Epithelial cell of proximal tubule (primary cell): ENCODE measurements around the gene NOX4. TPM values are rescaled to one million over a fixed set of nuclear protein-coding genes. Genes with fewer than 3 reads are reported as not detected.

Experiments used
- DNase-seq: peaks from one replicate; pipeline ENCODE4 v3.0.0-alpha.2; 2011; ENCODE audit warnings: low read depth
- H3K4me3 ChIP-seq: 2 replicates; pipeline ENCODE4 v1.5.1; 2011; ENCODE audit warnings: low read depth, mild to moderate bottlenecking, low read length
- total RNA-seq: library from RNA; depleted of rRNA; stranded (reverse); fragments of >200 nt; gene quantifications from 2 replicates; pipeline ENCODE4 v1.2.3, GENCODE V29; 2015
- TF ChIP-seq, protein P1 (sequence below): conservative IDR thresholded peaks from 2 replicates; pipeline ENCODE4 v1.5.1; 2012; ENCODE audit warnings: low read depth, mild to moderate bottlenecking, low read length

Gene NOX4
- total RNA-seq, 1 donor from 2014 or later = 11.6 TPM

DNA sequence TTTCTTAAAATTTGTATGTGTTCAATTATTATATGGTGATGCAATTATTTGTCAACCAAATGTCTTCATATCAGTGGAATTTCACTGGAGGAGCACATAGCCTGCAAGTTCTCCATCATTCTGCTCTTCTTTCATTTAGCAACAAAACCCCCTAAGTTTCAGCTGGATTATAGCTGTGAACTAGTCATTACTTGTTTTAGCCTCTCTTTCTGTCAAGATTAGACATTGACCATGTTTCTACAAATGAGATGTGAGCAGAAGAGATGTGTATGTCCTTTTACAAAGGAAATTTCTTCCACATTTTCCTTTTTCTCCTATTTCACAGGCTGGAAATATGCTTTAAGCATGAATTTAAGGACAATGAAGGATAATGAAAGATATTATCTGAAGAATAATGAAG, 9.2 kb upstream of the NOX4 start:
- no peak overlapping the region for H3K4me3 ChIP-seq
- DNase-seq = no peak
- TF ChIP-seq, protein P1, sequence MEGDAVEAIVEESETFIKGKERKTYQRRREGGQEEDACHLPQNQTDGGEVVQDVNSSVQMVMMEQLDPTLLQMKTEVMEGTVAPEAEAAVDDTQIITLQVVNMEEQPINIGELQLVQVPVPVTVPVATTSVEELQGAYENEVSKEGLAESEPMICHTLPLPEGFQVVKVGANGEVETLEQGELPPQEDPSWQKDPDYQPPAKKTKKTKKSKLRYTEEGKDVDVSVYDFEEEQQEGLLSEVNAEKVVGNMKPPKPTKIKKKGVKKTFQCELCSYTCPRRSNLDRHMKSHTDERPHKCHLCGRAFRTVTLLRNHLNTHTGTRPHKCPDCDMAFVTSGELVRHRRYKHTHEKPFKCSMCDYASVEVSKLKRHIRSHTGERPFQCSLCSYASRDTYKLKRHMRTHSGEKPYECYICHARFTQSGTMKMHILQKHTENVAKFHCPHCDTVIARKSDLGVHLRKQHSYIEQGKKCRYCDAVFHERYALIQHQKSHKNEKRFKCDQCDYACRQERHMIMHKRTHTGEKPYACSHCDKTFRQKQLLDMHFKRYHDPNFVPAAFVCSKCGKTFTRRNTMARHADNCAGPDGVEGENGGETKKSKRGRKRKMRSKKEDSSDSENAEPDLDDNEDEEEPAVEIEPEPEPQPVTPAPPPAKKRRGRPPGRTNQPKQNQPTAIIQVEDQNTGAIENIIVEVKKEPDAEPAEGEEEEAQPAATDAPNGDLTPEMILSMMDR = no peak

DNA sequence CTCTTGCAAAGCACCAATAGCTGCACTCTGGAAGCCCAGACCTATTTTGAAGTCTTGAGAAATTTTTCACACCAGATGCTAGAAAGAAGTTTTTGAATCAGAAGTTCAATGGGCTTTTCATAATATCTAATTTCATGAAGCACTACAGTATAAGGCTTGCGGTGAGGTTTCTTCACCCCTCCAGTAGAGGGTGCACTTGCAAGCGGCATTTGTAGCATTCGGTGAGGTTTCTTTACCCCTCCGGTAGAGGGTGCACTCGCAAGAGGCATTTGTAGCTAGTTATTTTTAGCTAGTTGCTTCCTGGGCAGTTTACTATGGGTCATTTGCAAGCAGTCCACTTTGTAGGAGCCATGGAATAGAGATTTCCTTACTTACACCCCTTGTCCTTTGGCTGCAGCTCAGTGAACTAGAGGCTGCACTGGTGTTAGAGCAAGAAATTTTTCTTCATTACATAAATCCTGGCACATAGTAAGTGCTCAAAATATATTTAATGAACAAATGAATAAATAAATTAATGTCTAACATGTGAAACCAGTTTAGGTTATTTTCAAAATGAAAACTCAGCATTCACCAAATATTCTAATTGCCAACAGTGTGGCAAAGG, 7.8 kb upstream of the NOX4 start:
- H3K4me3 ChIP-seq = no peak overlapping the region
- TF ChIP-seq, protein P1 = peak; percentile 47
- DNase-seq = no peak

DNA sequence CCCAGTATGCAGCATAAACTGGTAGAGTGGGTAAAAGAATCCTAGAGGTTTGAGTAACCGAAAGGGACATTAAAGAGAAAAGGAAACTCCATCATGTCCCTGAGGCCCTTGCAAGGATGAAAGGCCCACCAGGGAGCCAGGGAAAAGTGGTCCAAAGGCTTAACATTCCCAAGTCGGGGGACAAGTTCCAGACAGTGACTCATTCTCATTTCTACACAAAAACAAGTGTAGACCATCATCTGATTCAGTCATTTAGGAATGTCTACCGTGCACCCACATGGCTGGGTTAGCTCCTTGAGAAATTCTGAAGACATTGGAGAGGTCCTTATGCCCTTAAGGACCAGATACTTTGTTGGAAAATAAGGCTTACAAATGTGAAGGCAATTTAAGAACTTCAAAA, 4.8 kb upstream of the NOX4 start:
- DNase-seq = peak; percentile 83
- H3K4me3 ChIP-seq = no peak overlapping the region
- TF ChIP-seq, protein P1 = no peak

DNA sequence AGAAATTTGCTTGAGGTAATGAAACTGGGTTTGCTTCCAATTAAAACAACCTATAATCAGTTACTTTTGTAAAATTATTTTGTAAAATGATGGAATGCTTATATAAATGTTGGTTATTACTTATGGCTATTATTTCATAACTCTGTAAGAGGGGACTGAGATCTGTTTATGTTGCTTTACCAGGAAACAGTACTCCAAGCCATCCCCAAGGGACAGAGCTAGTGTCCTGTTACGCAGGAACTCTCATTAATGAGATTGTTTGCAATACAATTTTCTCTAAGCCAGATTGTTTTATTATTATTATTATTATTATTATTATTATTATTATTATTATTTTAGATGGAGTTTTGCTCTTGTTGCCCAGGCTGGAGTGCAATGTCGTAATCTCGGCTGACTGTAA, 2.3 kb upstream of the NOX4 start:
- no peak for DNase-seq
- H3K4me3 ChIP-seq = no peak overlapping the region
- TF ChIP-seq, protein P1 = no peak

DNA sequence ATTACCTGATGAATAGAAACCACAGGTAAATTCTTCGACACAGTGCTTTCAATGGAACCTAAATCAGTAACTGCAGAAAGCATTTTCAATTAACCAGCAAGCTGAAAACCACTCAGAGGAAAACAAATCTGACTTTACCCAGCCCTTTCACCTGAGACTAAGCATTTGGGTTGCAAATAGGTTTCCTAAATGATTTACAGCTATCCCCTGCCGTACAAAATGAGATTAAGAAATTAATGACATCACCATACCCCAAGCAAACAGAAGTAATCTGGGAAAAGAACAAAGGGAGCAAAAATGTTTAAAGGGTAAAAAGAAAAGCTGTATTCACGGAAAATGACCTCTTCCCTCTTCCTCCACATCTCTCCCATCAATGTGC, 584 bp downstream of the NOX4 start:
- DNase-seq = no peak
- TF ChIP-seq, protein P1 = no peak
- H3K4me3 ChIP-seq = peak overlapping the region; percentile 63

DNA sequence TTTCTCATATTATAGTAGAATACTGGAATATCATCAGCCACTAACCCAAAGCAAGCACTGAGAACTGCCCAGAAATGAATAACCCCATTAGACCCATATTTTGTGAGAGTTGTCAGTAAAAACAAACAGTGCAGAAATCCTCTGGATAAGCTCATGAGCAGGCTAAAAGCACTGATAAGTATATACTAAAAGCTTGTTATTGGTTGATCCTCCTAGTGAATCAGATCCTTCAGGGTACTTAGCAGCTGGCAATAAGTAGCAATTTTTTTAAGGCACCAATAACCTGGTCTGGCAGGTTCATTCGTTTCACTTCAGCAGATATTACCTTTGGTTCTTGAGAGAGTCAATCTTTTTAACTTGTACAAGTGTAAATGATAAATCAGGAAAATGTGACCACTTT, 1.2 kb downstream of the NOX4 start:
- H3K4me3 ChIP-seq = peak overlapping the region; percentile 63
- DNase-seq = no peak
- TF ChIP-seq, protein P1 = no peak

DNA sequence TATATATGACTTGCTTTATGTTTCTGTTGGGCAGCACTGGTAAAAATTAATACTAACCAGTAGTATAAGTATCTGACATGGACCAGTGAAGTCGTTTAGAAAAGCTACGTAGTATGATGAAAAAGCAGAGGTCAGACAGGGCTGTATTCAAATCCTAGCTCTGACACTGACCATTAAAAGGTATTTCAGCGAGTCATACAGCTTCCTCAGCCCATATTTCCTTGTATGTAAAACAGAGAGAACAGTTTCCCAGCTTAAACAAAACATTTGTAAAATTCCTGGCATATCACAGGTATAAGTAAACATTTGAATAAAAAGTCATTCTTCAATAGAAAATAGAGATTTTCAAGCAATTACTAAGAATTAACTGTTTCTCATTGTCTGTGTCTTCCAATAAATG, 4.2 kb downstream of the NOX4 start:
- TF ChIP-seq, protein P1 = no peak
- DNase-seq = no peak
- no peak overlapping the region for H3K4me3 ChIP-seq
